Skeletal muscle cell (primary cell): ENCODE data around the gene PIAS1.
"Not testable (repeated sequence)": the region's sequence is repeated elsewhere in the genome, so short reads cannot be mapped to it uniquely, and the experiment has no call there.

Source experiments
- DNase-seq: peaks from one replicate; pipeline ENCODE4 v3.0.0-alpha.2; 2010; ENCODE audit warnings: low read depth
- H3K4me3 ChIP-seq: 2 replicates; pipeline ENCODE4 v1.5.1; 2011; ENCODE audit warnings: low read depth, mild to moderate bottlenecking, control low read depth, low read length, moderate library complexity

PIAS1 gene

GRCh38 chr15:68158046-68158628 lies 104.0 kb downstream of the PIAS1 start:
- no peak for DNase-seq
- no peak overlapping the region for H3K4me3 ChIP-seq

GRCh38 chr15:68163191-68163590 lies 109.1 kb downstream of the PIAS1 start:
- no peak for DNase-seq
- no peak overlapping the region for H3K4me3 ChIP-seq

- H3K4me3 ChIP-seq: no peak overlapping the region
- no peak for DNase-seq
These were observed 112.7 kb downstream of the PIAS1 start for GRCh38 chr15:68166847-68167246.

- DNase-seq: not testable (repeated sequence)
These were observed 117.9 kb downstream of the PIAS1 start for GRCh38 chr15:68172037-68172436.

GRCh38 chr15:68173119-68173518 lies 119.0 kb downstream of the PIAS1 start:
- DNase-seq: no peak
- no peak overlapping the region for H3K4me3 ChIP-seq

More at GRCh38 chr15:68172037-68172436, 117.9 kb downstream of the PIAS1 start:
- not testable (repeated sequence) for H3K4me3 ChIP-seq

- no peak overlapping the region for H3K4me3 ChIP-seq
- no peak for DNase-seq
These were observed 121.4 kb downstream of the PIAS1 start for GRCh38 chr15:68175526-68175925.

- no peak for DNase-seq
These were observed 122.5 kb downstream of the PIAS1 start for GRCh38 chr15:68176601-68177000.

GRCh38 chr15:68177742-68178141 lies 123.6 kb downstream of the PIAS1 start:
- no peak overlapping the region for H3K4me3 ChIP-seq
- peak; percentile 16 for DNase-seq

More at GRCh38 chr15:68176601-68177000, 122.5 kb downstream of the PIAS1 start:
- H3K4me3 ChIP-seq: no peak overlapping the region

- no peak overlapping the region for H3K4me3 ChIP-seq
- peak; percentile 30 for DNase-seq
These were observed 129.7 kb downstream of the PIAS1 start for GRCh38 chr15:68183616-68184315.

- H3K4me3 ChIP-seq: no peak overlapping the region
- no peak for DNase-seq
These were observed 130.7 kb downstream of the PIAS1 start for GRCh38 chr15:68184616-68185480.

- peak; percentile 66 for DNase-seq
- H3K4me3 ChIP-seq: no peak overlapping the region
These were observed 132.7 kb downstream of the PIAS1 start for GRCh38 chr15:68186671-68187397.

- DNase-seq: peak; percentile 70
- H3K4me3 ChIP-seq: peak overlapping the region; percentile 19
These were observed 133.4 kb downstream of the PIAS1 start for GRCh38 chr15:68187559-68187958.

GRCh38 chr15:68188647-68189046 lies 134.5 kb downstream of the PIAS1 start:
- H3K4me3 ChIP-seq: no peak overlapping the region
- no peak for DNase-seq

GRCh38 chr15:68190048-68190447 lies 135.9 kb downstream of the PIAS1 start:
- no peak overlapping the region for H3K4me3 ChIP-seq
- no peak for DNase-seq

- H3K4me3 ChIP-seq: no peak overlapping the region
- no peak for DNase-seq
These were observed 137.4 kb downstream of the PIAS1 start for GRCh38 chr15:68191555-68191954.

GRCh38 chr15:68192117-68192516 lies 138.0 kb downstream of the PIAS1 start:
- no peak overlapping the region for H3K4me3 ChIP-seq

GRCh38 chr15:68192804-68193486 lies 138.8 kb downstream of the PIAS1 start:
- H3K4me3 ChIP-seq: no peak overlapping the region
- no peak for DNase-seq

More at GRCh38 chr15:68192117-68192516, 138.0 kb downstream of the PIAS1 start:
- DNase-seq: no peak

GRCh38 chr15:68195336-68196112 lies 141.4 kb downstream of the PIAS1 start:
- no peak for DNase-seq
- H3K4me3 ChIP-seq: no peak overlapping the region
